ENCODE measurements around the gene TMEM123.

Gene TMEM123

DNA sequence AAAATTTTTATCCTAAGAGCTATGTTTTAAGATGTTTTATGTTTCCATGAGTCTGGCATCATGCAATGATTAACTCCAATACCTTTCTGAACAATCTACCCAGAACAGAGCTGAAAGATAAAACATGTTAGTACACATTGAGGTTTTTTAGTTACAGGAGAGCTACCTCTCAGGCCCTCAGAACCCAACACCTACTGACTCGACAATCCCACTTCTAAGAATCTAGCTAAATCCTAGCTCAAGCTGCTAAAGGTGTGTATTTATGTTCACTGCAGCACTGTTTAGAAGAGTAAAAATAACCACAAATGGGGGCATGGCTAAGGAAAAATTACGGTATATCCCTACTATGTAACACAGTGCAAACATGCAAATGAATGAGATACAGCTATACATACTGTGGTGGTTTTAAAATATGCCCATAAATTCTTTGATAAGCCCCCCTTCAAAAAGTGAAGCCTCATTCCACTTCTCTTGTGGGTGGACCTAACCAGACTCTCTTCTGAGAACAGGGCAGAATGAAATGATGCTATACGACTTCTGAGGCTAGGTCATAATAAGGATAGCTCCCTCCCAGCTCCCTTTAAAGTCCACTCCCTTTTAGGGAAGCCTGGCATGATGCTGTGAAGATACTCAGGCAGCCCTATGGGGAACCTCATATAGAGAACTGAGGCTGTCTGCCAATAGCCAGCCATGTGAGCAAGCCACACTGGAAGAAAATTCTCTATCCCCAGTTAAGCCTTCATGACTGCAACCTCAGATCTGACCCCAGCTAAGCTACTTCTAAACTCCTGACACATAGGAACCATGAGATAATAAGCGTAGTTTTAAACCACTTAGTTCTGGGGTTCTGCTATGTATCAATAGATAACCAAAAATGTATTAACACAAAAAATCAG, 29.5 kb downstream of the TMEM123 start:
- DNase-seq, result peak; percentile 38

DNA sequence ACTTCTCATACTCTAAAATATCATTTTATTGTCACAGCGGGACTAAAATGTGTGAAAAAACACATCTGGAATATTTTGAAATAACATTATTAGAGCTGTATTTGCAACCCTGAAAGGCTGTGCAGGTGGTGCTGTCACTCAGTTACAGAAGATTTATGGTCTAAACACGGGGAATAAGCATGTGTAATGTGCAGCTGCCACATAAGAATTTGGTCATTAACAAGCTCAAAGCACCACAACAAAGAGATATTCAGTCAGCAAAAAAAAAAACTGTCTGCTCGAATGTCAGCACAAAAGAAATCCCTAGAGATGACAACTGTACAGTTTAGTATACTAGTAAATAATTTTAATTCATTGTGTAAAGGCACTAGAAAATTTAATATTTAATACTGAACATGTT, 31.3 kb downstream of the TMEM123 start:
- peak; percentile 54 for DNase-seq

DNA sequence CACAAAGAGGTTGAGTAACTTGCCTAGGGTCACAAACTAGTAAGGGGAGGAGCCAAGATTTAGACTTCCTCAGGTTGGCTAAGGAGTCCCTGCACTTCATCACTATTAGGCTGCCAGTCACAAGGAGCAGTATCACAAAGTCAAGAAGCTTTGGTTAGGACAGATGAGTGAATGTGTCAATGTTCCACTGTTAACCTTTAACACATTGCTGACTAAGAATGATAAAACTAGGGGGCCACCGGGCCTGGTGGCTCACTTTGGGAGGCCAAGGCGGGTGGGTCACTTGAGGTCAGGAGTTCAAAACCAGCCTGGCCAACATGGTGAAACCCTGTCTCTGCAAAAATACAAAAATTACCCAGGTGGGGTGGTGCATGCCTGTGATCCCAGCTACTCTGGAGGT, 32.0 kb downstream of the TMEM123 start:
- DNase-seq, result no peak

DNA sequence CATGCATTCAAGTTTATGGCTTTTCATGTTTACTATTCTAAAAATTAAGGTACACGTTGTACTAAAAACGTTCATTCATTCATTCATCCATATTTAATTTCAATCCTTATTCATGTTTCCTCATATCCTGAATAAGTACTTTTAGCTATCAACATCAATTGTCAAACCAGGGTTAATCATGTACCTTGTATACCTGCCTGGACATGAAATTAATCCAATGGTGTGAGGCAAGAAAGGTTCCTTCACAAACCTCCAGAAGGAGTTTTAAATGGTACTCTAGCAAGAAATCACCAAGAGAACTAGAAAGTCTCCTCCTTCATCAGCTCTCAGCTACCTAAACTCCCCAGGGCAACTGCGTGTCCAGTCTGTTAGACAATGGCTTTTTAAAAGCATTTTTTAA, 33.4 kb downstream of the TMEM123 start:
- DNase-seq, result no peak

DNA sequence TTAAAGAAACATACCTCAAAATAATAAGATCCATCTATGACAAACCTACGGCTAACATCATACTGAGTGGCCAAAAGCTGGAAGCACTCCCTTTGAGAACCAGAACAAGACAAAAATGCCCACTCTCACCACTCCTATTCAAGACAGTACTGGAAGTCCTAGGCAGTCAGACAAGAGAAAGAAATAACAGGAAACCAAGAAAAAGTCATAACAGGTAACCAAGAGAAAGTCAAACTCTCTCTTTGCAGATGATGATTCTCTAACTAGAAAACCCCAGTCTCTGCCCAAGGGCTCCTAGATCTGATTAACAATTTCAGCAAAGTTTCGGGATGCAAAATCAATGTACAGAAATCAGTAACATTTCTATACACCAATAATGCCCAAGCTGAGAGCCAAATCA, 35.6 kb downstream of the TMEM123 start:
- DNase-seq, result no peak

DNA sequence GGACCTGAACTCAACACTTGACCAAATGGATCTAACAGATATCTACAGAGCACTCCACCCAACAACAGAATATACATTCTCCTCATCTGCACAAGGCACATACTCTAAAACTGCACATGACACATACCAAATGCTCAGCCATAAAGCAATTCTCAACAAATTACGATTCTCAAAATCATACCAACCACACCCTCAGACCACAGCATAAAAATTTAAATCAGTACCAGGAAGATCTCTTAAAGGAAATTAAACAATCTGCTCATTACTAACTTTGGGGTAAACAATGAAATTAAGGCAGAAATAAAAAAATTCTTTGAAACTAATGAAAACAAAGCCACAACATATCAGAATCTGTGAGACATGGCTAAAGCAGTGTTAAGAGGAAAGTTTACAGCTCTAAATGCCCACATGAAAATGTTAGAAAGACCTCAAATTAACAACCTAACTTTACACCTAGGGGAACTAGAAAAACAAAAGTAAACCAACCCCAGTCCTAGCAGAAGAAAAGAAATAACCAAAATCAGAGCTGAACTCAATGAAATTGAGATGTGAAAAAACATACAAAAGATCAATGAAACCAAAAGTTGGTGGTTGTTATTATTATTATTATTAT, 37.2 kb downstream of the TMEM123 start:
- DNase-seq, result no peak

DNA sequence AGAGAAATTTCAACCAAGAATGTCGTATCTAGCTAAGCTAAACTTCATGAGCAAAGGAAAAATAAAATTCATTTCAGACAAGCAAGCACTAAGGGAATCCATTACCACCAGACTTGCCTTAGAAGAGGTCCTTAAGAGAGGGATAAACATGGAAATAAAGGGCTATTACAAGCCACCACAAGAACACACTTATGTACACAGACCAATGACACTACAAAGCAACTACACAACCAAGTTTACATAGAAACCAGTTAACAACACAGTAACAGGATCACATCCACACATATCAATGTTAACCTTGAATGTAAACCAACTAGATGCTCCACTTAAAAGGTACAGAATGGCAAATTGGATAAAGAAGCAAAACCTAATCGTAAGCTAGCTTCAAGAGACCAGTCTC, 38.0 kb downstream of the TMEM123 start:
- DNase-seq, result no peak

DNA sequence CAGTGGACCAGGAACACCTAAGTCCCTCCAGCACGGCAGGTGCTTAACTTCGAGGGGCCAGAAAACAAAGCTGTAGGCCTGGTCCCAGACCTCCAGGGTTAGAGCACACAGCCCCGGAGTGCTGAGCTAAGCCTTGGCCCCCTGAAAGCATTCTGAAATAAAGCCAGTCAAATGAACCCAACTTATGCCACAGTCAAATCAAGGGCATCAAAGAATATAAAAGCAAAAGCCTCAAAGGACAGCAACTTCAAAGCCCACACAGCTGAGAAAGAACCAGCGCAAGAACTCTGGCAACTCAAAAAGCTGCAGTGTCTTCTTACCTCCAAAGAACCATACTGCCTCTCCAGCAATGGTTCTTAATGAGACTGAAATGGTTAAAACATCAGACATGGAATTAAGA, 39.1 kb downstream of the TMEM123 start:
- DNase-seq, result no peak

DNA sequence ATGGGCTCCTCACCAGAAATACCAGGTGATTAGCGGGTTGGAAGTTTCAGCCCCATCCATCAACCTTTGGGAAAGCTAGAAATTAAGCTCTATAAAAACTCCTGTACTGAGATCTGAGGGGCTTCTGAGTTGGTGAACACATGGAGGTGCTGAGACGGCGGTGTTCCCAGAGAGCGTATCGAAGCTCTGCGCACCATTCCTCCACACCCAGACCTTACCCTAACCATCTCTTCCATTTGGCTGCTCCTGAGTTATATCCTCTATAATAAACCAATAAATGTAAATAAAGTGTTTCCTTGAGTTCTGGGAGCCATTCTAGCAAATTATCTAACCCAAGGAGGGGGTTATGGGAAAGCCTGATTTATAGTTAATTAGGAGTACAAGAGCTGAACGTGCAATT, 41.4 kb downstream of the TMEM123 start:
- DNase-seq, result no peak

DNA sequence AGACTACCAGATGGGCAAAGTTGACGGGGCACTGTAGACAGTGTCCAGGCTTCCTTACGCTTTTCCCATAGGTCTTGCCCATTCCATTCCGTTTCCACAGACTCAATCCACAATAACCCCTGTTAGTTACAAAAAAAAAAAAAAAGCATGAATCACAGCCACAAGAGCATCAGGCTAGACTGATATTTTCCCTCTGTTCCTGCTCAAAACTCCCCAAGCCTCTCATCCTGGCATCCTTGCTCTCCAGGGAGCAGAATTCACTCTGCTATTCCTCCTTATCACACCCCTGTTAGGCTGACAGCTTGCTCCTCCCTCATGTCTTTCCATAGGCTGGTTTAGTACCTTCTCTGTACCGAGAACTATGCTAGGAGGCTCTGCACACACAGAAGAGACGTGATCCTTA, 42.2 kb downstream of the TMEM123 start:
- no peak for DNase-seq

DNA sequence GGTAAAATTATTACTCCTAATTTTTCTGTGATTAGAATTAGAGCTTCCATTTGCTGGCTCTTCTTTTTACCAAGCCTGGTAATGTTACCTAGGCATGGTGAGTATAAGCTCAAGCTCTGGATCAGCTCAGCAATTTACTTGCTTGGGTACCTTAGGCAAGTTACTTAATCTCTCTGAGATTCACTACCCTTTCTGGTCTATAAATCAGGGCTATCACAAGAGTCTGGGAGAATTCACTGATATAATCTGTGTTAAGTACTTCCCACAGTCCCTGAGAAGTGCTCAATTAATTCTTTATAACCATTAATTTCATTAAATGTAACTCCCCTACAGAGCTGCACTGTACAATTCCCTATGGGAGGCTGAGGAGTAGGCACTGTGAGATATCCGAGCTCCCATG, 44.2 kb downstream of the TMEM123 start:
- DNase-seq, result no peak

DNA sequence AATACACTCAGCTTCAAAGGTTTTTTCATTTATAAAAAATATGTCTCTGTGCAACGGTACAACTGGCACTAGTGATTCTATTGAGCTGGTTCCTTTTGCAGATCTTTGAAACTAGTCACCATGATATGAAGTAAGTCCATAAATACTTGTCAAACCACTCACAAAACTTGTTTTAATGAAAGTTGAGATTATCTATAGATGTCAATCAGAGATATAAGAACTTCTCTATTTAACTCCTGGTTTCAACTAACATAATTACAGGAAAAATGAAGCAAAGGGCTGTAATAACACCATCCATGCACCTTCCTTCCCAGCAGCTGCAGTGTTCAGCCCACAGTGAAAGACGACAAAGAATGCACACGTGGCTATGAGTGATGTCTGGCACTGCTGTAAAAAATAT, 44.7 kb downstream of the TMEM123 start:
- no peak for DNase-seq

DNA sequence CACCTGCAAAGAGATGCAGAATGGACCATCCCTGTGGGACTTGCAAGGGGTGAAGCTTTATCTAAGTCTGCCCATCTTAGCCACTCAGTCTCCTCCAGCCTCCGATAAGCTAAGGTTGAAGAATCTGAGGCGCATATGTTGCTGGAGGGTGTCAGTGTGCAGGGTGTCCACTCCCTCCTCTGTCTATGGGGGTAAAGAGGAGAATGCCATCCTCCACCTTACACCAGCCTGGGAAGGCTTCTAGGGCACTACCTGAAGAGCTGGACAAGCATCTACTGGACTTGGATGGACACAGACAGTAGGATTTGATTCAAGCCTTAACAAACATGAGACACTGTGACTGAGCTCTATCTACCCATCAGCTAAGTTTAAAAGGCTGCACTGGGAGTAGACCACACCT, 46.5 kb downstream of the TMEM123 start:
- no peak for DNase-seq

DNA sequence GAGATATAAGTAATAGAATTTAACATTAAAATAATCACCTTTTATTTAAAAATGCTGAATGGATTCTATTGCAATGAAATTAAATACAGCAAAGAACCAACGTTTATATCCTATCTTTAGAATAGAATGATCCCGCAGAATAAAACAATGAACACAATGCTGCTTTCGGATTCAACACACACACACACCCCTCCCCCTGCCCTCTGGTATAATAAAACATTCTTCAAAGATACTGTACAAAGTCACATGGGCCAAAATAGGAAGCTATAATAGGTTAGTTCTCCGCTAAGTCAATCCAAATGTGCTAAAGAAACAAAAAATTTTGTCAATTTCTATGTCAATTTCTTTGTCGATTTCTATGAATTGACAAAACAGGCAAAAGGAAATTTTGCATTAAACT, 47.1 kb downstream of the TMEM123 start:
- DNase-seq, result no peak

DNA sequence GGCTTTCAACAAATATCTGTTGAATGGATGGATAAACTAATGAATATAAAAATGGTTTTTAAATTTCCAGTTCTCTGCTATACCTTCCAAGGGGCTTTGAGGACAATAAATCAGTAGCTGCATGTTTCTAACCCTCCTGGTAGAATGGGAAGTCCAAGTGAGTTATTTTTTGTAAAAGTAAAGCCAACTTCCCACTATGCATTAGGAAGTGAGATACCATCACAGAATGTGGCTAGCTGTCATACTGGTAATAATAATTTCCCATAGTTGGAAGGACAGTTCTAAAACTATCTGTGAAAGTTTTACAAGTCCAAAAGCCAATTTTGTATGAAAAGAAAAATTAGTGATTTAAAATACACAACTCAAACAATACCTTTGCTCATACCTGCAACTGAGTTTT, 50.0 kb downstream of the TMEM123 start:
- DNase-seq, result no peak

DNA sequence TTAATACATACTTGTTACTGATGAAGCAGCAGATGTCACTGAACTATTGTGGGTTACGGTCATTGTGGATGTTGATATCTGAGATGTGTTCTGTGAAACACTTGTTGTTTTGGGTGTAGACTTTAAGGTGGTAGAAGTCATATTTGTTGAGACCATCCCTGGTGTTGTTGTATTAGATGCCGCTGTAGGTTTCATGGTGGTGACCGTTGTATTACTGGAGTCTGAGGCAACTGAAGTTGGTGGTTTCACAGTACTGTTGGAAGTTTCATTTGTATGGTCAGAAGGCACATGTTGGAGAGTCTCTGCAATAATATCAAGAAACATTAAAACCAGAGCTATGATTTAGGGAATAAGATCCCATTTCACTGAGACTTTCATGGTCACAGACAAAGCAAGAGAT, 50.7 kb downstream of the TMEM123 start:
- DNase-seq, result no peak

DNA sequence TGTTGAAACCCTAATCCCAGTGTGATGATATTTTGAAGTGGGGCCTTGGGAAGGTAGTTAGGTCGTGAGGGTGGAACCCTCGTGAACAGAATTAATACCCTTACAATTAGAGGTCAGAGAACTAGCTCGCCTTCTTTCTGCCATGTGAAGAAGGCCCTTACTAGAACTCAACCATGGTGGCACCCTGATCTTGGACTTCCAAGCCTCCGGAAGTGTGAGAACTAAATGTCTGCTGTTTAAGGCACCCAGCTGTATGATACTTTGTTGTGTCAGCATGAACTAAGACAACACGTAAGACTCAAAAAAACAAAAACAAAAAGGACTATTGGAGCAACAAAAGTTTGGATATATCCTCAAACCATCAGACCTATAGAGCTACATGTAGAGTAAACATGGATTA, 52.0 kb downstream of the TMEM123 start:
- DNase-seq, result no peak

DNA sequence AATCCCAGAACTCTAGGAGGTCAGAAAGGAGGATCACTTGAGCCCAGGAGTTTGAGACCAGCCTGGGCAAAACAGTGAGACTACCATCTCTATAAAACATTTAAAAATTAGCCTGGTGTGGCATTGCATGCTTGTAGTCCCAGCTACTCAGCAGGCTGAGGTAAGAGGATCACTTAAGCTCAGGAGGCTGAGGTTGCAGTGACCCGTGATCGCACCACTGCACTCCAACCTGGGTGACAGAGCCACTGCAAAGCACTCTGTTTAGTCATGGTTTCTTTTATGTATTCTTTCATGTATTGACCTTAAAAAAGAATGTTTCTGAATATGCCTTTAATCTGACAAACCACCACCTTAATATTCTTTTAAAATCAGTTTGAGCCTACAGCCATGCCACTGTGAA, 53.4 kb downstream of the TMEM123 start:
- DNase-seq, result no peak

DNA sequence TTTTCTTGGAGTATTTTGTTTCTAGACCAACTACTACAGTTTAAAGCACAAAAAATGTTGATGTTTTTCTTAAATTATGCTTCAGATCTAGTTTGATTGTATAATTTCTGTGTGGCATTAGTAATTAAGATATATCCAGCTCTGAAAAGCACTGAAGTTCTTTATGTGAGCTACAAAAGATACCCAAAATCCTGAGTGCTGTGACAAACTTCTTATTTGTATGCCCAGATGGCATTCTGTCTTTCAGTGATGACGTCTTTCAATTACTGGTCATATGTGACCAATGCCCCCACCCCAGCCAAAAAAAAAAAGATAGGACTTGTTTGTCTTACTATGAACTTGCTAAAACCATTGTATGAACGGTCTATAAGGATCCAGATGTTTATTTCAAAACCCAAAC, 54.3 kb downstream of the TMEM123 start:
- no peak for DNase-seq

DNA sequence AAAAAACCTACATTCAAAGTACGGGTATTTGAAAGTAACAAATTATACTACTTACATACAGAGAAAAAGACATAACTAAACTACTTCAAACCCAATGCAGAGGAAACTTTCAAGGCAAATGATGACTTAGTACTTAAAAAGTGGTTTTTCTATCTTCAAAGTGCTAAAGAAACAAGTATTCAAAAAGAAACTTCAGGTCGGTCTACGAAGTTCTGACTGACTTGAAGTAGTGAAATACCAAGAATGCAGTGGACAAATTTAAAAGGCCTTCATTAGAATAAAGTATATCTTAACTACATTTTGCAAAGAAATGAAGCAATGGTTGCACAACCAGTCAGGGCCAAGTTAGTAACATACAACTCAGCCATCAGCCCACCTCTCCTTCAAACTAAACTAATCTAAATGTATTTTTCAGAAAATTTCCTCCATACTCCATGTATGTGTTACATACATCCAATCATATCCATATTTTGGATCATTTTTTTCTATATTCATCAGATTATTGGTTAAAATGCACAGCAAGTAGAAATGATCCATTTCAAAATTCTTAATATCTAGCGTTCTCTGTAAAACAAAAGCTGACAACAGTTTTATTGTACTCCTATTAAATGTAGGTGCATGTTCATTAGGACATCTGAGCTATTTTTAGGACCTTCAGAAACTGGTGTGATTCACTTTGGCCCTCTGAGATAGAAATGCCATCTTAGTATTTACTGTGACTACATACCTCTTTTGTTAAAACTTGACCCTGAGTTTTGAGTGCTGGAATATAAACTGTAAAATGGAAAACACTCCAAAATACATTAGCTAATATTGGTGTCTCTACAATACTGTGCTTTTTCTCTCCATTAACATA, 55.6 kb downstream of the TMEM123 start:
- DNase-seq, result no peak

DNA sequence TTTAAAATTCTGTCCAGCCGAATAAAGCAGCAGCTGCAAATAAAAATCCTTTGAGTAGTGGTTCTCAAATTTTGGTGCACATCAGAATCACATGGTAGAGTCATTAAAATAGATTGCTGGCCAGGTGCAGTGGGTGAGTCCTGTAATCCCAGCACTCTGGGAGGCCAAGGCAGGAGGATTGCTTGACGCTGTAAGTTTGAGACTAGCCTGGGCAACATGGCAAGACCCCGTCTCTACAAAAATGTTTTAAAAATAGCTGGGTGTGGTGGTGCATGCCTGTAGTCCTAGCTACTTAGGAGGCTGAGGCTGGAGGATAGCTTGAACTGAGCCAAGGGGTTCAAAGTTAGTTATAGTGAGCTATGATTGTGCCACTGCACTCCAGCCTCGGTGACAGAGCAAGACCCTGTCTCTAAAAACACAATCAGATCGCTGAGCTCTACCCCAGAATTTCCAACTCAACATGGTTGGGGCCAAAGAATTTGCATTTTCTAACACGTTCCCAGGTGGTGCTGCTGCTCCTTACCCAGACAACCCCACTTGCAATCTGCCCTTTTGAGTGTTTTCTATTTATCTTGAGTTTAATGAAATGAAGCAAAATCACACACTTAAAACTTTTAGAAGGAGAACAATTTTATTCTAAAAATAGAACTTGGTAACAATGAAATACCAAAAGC, 56.7 kb downstream of the TMEM123 start:
- no peak for DNase-seq

DNA sequence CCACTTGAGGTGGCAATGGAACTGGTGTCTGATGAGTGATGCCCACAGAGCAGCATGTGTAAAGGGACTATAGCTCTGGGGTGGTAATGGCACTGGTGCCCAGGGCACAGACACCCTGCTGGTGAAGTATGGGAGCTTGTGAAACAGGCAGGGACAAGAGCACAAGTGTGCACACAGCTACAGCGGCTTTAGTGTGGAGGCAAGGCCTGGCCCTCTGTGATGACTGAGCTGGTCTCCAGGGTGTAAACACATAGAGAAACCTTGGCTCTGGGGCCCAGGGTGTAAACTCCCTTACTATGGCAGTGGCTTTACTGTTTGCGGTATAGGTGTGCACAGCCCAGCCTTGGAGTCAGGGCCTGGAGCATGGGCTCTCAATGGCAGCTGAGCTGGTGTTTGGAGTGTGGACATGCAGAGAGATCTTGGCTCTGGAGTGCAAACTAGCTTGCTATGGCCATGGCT, 59.3 kb downstream of the TMEM123 start:
- no peak for DNase-seq
